ENCODE measurements around the gene SLC38A10. TPM values are rescaled to one million over a fixed set of nuclear protein-coding genes. Genes with fewer than 3 reads are reported as not detected.

Gene SLC38A10
- polyA plus RNA-seq, 1 experiment, result 29.3 TPM

- H3K4me3 ChIP-seq (ENCODE audit: low read depth, low read length), result no peak overlapping the region
- H3K9me3 ChIP-seq (ENCODE audit: control insufficient read depth, insufficient read depth, low read length), result no peaks in the 10 kb centered on the region; the same call in 1 of the 2 replicates
- ChIA-PET CTCF (no interaction called here), POLR2A (no interaction called here)
- TF ChIP-seq, protein P1, sequence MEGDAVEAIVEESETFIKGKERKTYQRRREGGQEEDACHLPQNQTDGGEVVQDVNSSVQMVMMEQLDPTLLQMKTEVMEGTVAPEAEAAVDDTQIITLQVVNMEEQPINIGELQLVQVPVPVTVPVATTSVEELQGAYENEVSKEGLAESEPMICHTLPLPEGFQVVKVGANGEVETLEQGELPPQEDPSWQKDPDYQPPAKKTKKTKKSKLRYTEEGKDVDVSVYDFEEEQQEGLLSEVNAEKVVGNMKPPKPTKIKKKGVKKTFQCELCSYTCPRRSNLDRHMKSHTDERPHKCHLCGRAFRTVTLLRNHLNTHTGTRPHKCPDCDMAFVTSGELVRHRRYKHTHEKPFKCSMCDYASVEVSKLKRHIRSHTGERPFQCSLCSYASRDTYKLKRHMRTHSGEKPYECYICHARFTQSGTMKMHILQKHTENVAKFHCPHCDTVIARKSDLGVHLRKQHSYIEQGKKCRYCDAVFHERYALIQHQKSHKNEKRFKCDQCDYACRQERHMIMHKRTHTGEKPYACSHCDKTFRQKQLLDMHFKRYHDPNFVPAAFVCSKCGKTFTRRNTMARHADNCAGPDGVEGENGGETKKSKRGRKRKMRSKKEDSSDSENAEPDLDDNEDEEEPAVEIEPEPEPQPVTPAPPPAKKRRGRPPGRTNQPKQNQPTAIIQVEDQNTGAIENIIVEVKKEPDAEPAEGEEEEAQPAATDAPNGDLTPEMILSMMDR (IDR thresholded peaks at IDR 0.05; ENCODE audit: low read depth, low read length), result no peak
- no peak for DNase-seq (ENCODE audit: low read depth, low spot score)
- H3K27me3 ChIP-seq (ENCODE audit: control insufficient read depth, insufficient read depth, low read length), result peaks cover 42% of the 10 kb centered on the region
- no peak overlapping the region for H3K27ac ChIP-seq (ENCODE audit: low read depth, low read length)
Measured at GRCh38 chr17:81331527-81332043, 36.5 kb upstream of the SLC38A10 start.

DNA sequence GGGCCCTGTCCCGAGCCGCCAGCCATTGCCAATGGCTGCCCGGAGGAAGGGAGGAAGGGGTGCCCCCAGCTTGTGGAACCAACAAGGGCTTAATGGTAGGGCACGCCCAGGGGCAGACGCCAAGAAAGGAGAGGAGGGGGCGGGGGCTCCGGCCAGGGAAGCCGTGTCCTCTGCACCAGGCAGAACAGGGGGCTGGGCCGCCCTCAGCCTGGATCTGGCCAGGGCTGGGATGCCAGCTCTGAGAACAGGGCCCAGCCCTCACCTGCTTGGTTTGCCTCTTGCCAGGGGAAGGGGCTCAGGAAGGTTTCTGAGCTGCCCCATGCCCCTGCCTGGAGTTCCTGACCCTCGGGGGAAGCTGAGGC lies 35.8 kb upstream of the SLC38A10 start:
- Histone ChIP-seq H3K27ac (ENCODE audit: low read depth, low read length) (no peak overlapping the region), H3K4me3 (ENCODE audit: low read depth, low read length) (no peak overlapping the region), H3K27me3 (ENCODE audit: control insufficient read depth, insufficient read depth, low read length) (peaks cover 43% of the 10 kb centered on the region), H3K9me3 (ENCODE audit: control insufficient read depth, insufficient read depth, low read length) (no peaks in the 10 kb centered on the region; the same call in 1 of the 2 replicates)
- TF ChIP-seq, protein P1 (IDR thresholded peaks at IDR 0.05; ENCODE audit: low read depth, low read length), result no peak
- no peak for DNase-seq (ENCODE audit: low read depth, low spot score)
- POLR2A ChIA-PET, result no interaction called here
- CTCF ChIA-PET, result no interaction called here

DNA sequence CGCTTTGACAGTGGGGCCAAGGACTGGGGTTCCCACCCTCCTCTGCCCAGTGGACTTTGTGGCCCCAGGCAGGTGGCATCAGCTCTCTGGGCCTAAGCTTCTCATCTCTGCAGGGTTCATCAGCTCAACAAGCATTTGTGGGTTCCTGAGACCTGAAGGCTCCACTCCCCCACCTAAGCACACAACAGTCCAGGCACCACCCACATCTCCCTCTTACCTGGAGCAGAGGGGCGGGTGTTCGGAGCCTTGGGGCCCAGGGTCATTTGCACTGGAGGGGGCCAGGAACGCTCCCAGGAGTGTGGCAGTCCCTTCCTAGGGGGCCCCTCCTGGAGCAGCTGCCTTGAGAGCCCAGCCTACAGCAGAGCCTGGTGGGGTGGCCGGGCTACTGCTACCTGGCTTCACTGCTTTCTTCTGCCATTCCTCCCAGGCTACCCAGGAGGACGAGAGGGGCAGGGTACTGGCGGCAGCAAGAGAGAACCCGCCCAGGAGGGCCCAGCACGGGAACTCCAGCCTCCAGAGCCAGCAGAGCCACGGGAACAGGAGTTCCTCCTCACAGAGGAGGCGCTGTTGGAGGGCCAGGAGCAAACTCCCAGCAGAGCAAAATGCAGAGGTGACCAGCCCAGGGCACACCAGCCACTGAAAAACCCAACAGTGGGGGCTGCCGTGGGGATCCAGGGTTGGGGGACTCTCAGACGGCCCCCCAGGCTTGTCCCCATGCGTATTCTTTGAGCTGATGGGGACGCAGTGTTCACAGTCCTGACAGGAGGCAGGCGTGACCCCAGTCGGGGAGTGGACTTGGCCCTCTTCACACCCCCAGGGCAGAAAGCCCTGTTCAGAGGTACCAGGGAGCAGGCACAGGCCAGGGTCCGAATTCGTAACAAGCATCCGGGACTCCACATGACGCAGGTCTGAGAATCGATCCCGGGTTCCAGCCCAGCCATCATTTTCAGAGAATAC lies 35.1 kb upstream of the SLC38A10 start:
- DNase-seq (ENCODE audit: low read depth, low spot score), result no peak
- CTCF ChIA-PET, result interaction anchor here (1.0 kb wide), 1 partner anchor 21 kb away, joined by 3 read pairs; no protein-coding TSS in a partner anchor

GRCh38 chr17:81328978-81329926 lies 34.1 kb upstream of the SLC38A10 start:
- H3K27ac ChIP-seq (ENCODE audit: low read depth, low read length), result peak overlapping the region; percentile 39
- CTCF ChIA-PET, result interaction anchor here (1.0 kb wide), 1 partner anchor 20 kb away, joined by 3 read pairs; no protein-coding TSS in a partner anchor

More for the DNA sequence above, 35.1 kb upstream of the SLC38A10 start:
- H3K4me3 ChIP-seq (ENCODE audit: low read depth, low read length), result no peak overlapping the region
- TF ChIP-seq, protein P1 (IDR thresholded peaks at IDR 0.05; ENCODE audit: low read depth, low read length), result no peak
- POLR2A ChIA-PET, result interaction anchor here (0.6 to 1.6 kb wide), 5 partner anchors 35 to 1303 kb away, joined by 3 to 8 read pairs (median 3); partner anchors contain the start of genes BAHCC1, NDUFAF8, SLC38A10 and TEPSIN
- H3K27me3 ChIP-seq (ENCODE audit: control insufficient read depth, insufficient read depth, low read length), result peaks cover 47% of the 10 kb centered on the region
- H3K27ac ChIP-seq (ENCODE audit: low read depth, low read length), result no peak overlapping the region
- H3K9me3 ChIP-seq (ENCODE audit: control insufficient read depth, insufficient read depth, low read length), result no peaks in the 10 kb centered on the region; the same call in 1 of the 2 replicates

More at GRCh38 chr17:81328978-81329926, 34.1 kb upstream of the SLC38A10 start:
- Histone ChIP-seq H3K4me3 (ENCODE audit: low read depth, low read length) (no peak overlapping the region), H3K9me3 (ENCODE audit: control insufficient read depth, insufficient read depth, low read length) (no peaks in the 10 kb centered on the region; the same call in 1 of the 2 replicates), H3K27me3 (ENCODE audit: control insufficient read depth, insufficient read depth, low read length) (peaks cover 37% of the 10 kb centered on the region)
- POLR2A ChIA-PET, result interaction anchor here (0.6 to 1.6 kb wide), 5 partner anchors 34 to 1302 kb away, joined by 3 to 8 read pairs (median 3); partner anchors contain the start of genes BAHCC1, NDUFAF8, SLC38A10 and TEPSIN
- TF ChIP-seq, protein P1 (IDR thresholded peaks at IDR 0.05; ENCODE audit: low read depth, low read length), result no peak
- DNase-seq (ENCODE audit: low read depth, low spot score), result peak; percentile 60
